Neural crest cell (in vitro differentiated cells): Measurements from ENCODE around the gene AUP1. TPM values are rescaled to one million over a fixed set of nuclear protein-coding genes. Genes with fewer than 3 reads are reported as not detected.
"Not testable (repeated sequence)": the region's sequence is repeated elsewhere in the genome, so short reads cannot be mapped to it uniquely, and the experiment has no call there.

Experiments used
- DNase-seq: peaks from one replicate; pipeline ENCODE4 v3.0.0; 2021; ENCODE audit warnings: low read depth, mixed read lengths, low spot score
- H3K27ac Mint-ChIP-seq: one replicate; pipeline ENCODE4 v1.8.0; 2021; ENCODE audit warnings: mild to moderate bottlenecking, mixed read lengths; ENCODE audit not compliant: unreplicated experiment
- H3K27me3 Mint-ChIP-seq: 2 replicates; pipeline ENCODE4 v1.8.0; 2021; ENCODE audit warnings: low read depth, mild to moderate bottlenecking, mixed read lengths
- H3K36me3 Mint-ChIP-seq: 2 replicates; pipeline ENCODE4 v1.8.0; 2021; ENCODE audit warnings: low read depth, mild to moderate bottlenecking, mixed read lengths
- H3K4me1 Mint-ChIP-seq: 2 replicates; pipeline ENCODE4 v1.8.0; 2021; ENCODE audit warnings: mixed read lengths
- H3K4me3 Mint-ChIP-seq: one replicate; pipeline ENCODE4 v1.8.0; 2021; ENCODE audit warnings: mild to moderate bottlenecking, mixed read lengths
- H3K9me3 Mint-ChIP-seq: 2 replicates; pipeline ENCODE4 v1.8.0; 2021; ENCODE audit warnings: mixed read lengths
- CTCF ChIP-seq: fragments of 200-600 bp; sonication (generic); conservative IDR thresholded peaks from 2 replicates; pipeline ENCODE4 v1.5.0; 2021; ENCODE audit warnings: antibody characterized with exemption, mild to moderate bottlenecking
- total RNA-seq: library from RNA; stranded (reverse); gene quantifications from 2 replicates; pipeline ENCODE4 v1.2.1, GENCODE V29; 2021

The AUP1 gene
- total RNA-seq, 1 donor from 2014 or later = 113 TPM

DNA sequence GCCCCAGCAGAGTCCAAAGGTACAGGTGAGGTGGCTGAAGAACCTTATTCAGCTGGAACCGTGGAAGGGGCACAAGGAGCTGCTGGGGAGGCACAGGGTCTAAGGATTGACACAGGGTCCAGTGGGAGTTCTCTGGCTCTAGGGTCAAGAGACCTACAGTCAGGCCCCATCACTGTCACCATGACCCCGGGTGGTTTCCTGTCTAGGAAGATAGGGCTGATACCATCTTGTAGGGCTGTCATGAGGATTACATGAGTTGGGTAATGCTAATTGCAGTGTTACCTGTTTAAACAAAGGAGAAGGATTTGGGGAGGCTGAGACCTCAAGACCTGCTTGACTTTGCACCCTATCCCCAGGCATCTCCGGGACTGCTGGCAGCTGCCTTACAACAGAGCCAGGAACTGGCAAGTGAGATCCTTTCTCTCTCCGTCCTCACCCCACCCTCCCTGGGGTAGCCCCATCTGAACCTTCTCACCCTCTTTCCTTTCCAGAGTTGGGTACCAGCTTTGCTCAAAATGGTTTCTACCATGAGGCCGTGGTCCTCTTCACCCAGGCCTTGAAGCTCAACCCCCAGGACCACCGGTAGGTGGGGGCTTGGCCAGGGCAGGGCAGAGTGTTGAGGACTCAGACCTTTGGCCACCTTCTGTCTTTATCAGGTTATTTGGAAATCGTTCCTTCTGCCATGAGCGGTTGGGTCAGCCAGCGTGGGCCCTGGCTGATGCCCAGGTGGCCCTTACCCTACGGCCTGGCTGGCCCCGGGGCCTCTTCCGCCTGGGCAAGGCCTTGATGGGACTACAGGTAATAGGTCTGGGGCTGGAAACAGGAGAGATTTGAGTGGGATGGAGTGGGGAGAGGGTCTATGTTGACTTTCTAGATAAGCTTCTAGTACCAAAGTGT, 37.6 kb downstream of the AUP1 start:
- no peak overlapping the region for H3K27ac Mint-ChIP-seq
- no peak for TF ChIP-seq CTCF
- H3K9me3 Mint-ChIP-seq = no peaks in the 10 kb centered on the region

DNA sequence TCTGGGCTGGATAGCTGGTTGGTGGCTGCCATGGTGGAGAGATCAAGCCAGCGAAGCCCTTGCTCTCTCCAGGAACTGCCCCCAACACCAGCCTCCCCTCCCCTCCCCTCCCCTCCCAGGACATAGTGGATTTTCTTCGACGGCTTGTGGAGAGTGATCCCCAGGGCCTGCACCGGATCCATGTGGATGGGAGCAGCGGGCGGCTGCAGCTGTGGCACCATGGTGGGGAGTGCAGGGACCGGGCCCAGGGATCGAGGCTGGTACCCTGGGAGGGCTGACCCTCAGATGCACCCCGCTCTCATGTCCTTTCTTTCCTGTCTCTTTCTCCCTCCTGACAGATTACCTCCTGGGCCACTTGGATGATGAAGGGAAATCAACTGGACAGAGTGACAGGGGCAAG, 39.6 kb downstream of the AUP1 start:
- Mint-ChIP-seq H3K4me3 (no peak overlapping the region), H3K27ac (no peak overlapping the region), H3K27me3 (peaks cover 4% of the 10 kb centered on the region), H3K9me3 (no peaks in the 10 kb centered on the region), H3K4me1 (no peaks in the 10 kb centered on the region), H3K36me3 (peaks cover 11% of the 10 kb centered on the region)
- DNase-seq = no peak
- no peak for TF ChIP-seq CTCF

More for the DNA sequence above, 37.6 kb downstream of the AUP1 start:
- Mint-ChIP-seq H3K36me3 (peaks cover 15% of the 10 kb centered on the region), H3K4me1 (no peaks in the 10 kb centered on the region), H3K27me3 (peaks cover 24% of the 10 kb centered on the region), H3K4me3 (no peak overlapping the region)
- no peak for DNase-seq

DNA sequence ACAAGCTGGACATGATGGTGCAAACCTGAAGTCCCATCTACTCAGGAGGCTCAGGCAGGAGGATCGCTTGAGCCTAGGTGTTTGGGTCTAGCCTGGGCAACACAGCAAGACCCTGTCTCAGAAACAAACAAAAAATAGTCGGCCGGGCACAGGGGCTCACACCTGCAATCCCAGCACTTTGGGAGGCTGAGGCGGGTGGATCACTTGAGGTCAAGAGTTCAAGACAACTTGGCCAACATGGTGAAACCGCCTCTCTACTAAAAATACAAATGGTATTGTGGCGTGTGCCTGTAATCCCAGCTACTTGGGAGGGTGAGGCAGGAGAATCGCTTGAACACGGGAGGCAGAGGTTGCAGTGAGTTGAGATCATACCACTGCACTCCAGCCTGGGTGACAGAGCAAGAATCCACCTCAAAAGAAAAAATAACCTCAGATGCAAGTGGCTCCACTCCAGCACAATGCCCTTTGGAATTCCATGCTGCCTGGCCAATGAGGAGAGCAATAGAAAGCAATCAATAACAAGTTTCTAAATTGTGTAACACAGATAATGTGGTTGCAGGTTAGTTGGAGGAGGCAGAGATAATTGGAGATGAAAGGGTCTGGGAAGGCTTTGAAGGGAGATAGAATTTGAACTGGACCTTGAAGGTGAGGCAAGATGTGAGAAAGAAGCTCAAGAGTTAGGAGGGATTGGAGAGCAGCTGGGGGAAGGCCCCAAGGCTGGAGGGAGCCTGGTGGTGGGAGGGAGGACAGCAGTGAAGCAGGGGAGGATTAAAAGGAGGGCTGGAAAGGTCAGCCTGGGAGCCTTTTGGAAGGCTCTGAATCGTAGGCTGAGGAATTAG, 40.6 kb downstream of the AUP1 start:
- Mint-ChIP-seq H3K9me3 (no peaks in the 10 kb centered on the region), H3K36me3 (peaks cover 5% of the 10 kb centered on the region), H3K27ac (no peak overlapping the region), H3K4me3 (no peak overlapping the region), H3K4me1 (no peaks in the 10 kb centered on the region), H3K27me3 (no peaks in the 10 kb centered on the region)
- no peak for TF ChIP-seq CTCF
- DNase-seq = no peak

DNA sequence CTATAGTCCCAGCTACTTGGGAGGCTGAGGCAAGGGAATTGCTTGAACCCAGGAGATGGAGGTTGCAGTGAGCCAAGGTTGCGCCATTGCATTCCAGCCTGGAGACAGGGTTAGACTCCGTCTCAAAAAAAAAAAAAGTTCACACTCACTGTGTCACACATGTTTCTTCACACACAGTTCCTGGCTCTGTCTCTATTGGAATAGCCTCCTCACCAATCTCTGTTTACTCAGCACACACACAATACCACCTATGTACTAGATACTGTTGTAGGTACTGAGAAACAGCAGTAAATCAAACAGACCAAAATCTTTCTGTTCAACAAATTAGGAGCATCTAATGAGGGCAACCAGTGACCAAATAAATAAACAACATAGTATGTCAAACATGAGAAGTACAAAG, 43.4 kb downstream of the AUP1 start:
- peaks cover 19% of the 10 kb centered on the region for H3K4me1 Mint-ChIP-seq
- no peak for TF ChIP-seq CTCF
- no peak for DNase-seq
- H3K27ac Mint-ChIP-seq = no peak overlapping the region
- no peak overlapping the region for H3K4me3 Mint-ChIP-seq
- H3K36me3 Mint-ChIP-seq = peaks cover 2% of the 10 kb centered on the region
- no peaks in the 10 kb centered on the region for H3K9me3 Mint-ChIP-seq
- no peaks in the 10 kb centered on the region for H3K27me3 Mint-ChIP-seq

- not testable (repeated sequence) for H3K36me3 Mint-ChIP-seq, DNase-seq, H3K27ac Mint-ChIP-seq, H3K9me3 Mint-ChIP-seq, H3K27me3 Mint-ChIP-seq
- Mint-ChIP-seq H3K4me1 (peaks cover 29% of the 10 kb centered on the region), H3K4me3 (peak overlapping the region; percentile 100)
These were observed 45.8 kb downstream of the AUP1 start for GRCh38 chr2:74483675-74484164.
